Measurements from ENCODE around the gene BRINP1.
"Not testable (repeated sequence)": the region's sequence is repeated elsewhere in the genome, so short reads cannot be mapped to it uniquely, and the experiment has no call there.

Gene BRINP1

DNA sequence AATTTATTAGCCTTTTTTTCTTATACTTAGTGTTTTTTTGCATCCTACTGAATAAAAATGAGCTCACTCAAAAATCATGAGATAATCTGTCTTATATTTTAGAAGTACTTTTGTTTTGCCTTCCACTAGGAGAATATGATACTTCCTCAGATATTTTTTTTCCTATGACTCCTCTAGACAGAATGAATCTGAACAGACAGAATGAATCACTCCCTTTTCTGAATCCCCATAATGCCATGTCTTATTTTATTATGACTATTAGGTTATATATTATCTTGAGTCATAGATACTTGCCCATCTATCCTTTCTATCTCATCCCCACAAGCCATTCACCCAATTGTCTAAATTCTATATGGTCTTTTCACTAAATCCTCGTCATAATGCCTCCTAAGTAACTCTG lies 134.6 kb downstream of the BRINP1 start:
- no peak for DNase-seq
- in situ Hi-C loops (cut with HindIII; ENCODE audit: low pct_ligation_motif_present, low pct_unique_long_range_greater_than_20kb, low sequenced_read_pairs): no loop called here

DNA sequence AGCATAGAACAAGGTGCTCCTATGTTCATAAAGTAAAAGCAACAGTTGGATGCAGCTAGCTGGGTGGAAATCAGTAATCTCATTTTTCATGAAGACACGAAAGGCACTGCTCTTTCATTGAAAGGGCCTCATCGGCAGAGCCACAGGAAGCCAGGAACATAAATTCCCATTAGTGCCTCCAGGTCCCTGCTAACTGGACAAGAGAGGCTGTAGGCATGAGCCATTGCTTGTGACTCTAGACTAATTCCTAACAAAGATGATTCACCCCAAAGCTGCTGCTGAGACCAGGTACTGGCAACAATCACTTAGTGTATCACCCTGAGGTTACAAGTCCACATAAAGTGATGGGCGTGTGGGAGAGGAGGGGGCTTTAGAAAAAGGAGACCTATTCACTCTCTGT lies 141.8 kb downstream of the BRINP1 start:
- in situ Hi-C loops (cut with HindIII; ENCODE audit: low pct_ligation_motif_present, low pct_unique_long_range_greater_than_20kb, low sequenced_read_pairs): no loop called here

DNA sequence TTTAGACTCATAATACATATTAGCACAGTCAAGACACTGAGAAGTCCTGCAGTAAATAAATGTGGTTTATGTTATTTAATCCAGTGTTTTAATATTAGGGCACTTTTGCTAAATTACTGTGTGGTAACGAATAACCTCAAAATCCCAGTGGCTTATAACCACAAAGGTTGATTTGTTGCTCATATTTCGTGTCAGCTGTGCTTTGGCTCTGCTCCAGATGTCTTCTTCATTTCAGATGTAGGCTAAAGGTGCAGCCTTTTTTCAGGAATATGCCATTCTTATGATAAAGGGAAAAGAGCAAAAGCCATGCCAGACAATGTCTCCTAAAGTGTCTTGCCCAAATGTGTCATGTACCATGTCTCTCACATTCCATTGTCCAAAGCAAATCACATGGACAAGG lies 144.8 kb downstream of the BRINP1 start:
- no peak for DNase-seq

More for the DNA sequence above, 141.8 kb downstream of the BRINP1 start:
- DNase-seq: no peak

DNA sequence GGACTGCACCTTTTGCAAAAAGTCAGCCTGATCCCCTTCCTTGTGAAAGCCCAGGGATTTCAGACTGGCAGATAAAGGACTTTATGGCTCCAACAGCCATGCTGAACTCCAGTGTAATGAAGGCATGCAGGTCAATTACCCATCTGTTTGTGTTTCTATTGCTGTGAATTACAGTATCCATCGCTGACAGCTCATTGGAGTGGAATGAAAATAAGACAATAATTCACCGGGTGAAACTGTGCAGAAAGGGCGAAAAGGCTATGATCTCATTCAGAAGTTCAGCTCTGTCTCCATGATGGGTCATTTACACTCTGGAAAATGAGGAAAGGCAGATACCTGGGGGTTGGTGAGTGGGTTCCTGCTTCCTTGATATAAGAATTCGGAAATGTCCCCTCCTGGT lies 148.0 kb downstream of the BRINP1 start:
- peak; percentile 49 for DNase-seq
- in situ Hi-C loops (cut with HindIII; ENCODE audit: low pct_ligation_motif_present, low pct_unique_long_range_greater_than_20kb, low sequenced_read_pairs): no loop called here

More for the DNA sequence above, 144.8 kb downstream of the BRINP1 start:
- in situ Hi-C loops (cut with HindIII; ENCODE audit: low pct_ligation_motif_present, low pct_unique_long_range_greater_than_20kb, low sequenced_read_pairs): no loop called here

DNA sequence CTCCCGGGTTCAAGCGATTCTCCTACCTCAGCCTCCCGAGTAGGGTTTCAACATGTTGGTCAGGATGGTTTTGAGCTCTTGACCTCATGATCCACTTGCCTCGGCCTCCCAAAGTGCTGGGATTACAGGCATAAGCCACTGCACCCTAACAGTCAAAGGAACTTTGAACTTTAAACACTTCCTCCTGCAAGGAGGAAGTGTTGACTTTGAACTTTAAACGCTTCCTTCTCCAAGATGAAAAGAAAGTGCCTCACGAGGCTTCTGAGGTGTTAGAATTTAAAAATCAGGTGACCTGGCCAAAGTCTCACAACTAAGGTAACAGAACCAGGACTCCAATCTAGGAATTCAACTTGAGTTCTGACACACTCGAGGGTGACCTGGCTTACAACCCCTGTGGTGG lies 150.9 kb downstream of the BRINP1 start:
- in situ Hi-C loops (cut with HindIII; ENCODE audit: low pct_ligation_motif_present, low pct_unique_long_range_greater_than_20kb, low sequenced_read_pairs): no loop called here
- DNase-seq: no peak

DNA sequence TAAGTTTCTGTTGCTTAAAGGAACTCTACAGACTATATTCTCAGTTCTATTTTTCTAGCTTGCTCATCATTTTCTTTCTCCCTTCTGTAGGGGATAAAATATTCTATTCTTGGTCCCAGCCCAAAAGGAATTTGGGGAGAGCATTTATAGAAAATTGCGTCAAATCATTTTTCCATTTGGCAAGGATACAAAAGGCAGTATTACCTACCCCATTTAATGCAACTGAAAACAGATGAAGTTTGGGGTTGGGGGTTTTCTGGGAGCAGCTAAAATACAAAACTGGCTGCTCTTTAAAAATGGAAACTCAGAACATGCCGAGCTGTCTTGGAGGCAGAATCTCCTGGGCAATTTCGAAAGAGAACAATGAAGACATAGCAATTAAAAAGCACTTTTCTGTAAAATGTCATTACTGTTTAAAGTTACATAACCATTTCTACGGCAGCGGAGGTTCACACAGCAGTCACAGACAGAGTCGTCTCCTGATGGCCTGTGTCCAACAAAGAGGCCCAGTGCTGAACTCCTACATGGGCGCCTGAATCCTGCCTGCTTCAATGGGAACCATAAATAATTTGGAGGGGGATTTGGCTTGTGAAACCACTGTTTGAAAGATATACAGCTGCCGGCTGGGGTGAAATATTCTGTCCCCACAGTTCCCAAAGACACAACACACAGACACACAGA lies 152.4 kb downstream of the BRINP1 start:
- DNase-seq: no peak

DNA sequence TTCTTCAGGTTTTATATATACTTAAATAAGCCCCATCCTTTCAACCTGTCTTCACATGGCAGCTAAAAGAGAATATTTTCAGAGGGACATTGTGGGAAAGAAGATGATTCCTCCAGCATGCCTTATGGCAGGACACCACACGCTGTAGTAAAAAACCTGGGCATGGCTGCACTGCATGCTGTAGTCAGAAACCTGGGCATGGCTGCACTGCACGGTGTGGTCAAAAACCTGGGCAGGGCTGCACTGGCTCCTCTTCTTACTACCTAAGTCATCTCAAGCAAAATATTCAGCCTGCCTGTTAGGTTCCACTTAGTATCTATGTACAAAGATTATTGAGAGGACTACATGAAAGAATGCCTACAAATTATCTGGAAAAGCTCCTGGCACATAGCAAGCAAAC lies 153.6 kb downstream of the BRINP1 start:
- DNase-seq: no peak
- in situ Hi-C loops (cut with HindIII; ENCODE audit: low pct_ligation_motif_present, low pct_unique_long_range_greater_than_20kb, low sequenced_read_pairs): no loop called here

More for the DNA sequence above, 152.4 kb downstream of the BRINP1 start:
- in situ Hi-C loops (cut with HindIII; ENCODE audit: low pct_ligation_motif_present, low pct_unique_long_range_greater_than_20kb, low sequenced_read_pairs): no loop called here

DNA sequence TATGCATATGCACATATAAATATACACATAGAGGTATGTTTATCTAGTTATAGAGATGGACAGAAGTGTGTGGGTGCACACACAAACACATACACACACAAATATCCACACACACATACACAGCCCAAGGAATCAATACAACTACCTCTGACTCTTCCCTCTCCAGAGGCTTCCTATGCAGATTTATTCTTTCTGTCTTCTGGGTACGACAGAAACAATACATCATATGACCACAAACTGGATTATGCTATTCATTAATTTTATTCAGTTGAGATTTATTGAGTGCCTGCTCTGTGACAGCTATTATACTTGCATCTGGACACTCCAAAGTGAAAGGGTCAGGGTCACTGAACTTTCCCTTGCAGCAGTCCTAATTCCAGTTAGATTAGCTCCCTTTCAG lies 155.8 kb downstream of the BRINP1 start:
- DNase-seq: no peak
- in situ Hi-C loops (cut with HindIII; ENCODE audit: low pct_ligation_motif_present, low pct_unique_long_range_greater_than_20kb, low sequenced_read_pairs): no loop called here

DNA sequence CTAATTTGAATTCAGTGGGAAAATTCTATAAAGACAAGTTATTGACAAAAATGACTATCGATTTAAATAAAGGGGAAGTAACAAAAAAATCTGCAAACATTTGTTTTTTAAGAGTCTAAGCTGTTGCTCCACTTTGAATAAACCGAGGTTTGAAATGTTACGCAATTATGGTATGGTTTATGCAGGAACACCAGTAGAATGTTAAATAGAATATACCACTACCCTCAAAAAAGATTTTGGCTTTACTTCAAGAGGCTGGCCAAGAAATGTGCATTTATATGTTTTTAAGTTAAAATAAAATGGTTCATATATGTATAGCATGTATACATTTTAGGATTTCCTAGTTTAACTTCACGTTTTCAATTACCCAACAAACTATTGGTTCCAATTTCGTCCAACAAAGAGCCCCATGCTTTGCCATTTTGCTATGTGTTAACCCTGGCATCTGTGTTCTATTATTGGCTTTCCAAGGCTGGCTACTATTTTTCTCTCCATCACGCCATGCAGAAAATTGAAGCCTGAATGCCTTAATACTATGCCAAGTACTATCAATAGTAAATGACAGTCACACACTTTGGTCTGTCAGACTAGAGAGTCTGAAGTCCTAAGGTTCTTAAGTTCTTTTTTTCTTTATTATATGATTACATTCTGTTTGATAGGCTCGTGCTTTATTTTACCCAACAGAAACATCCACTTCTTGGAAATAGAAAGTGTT lies 171.2 kb downstream of the BRINP1 start:
- DNase-seq: no peak
- in situ Hi-C loops (cut with HindIII; ENCODE audit: low pct_ligation_motif_present, low pct_unique_long_range_greater_than_20kb, low sequenced_read_pairs): no loop called here

DNA sequence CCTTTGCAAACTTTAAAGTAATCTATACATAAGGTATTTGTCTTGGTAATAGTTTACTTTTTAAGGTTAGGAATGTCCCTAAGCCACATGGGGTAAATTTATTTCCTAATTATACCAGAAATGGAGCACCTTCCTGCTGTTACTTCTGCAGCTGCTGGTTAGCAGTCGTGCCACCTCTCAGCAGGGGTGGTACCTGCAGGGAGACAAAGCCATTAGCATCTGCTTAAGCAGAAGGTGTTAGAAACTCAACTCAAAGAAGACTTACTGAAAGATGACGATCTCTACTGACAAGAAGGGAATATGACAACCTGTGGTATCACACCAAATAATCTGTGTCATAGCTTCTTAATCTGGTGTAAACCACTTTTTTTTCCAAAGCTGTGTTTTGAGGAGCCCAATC lies 173.7 kb downstream of the BRINP1 start:
- in situ Hi-C loops (cut with HindIII; ENCODE audit: low pct_ligation_motif_present, low pct_unique_long_range_greater_than_20kb, low sequenced_read_pairs): no loop called here
- no peak for DNase-seq

DNA sequence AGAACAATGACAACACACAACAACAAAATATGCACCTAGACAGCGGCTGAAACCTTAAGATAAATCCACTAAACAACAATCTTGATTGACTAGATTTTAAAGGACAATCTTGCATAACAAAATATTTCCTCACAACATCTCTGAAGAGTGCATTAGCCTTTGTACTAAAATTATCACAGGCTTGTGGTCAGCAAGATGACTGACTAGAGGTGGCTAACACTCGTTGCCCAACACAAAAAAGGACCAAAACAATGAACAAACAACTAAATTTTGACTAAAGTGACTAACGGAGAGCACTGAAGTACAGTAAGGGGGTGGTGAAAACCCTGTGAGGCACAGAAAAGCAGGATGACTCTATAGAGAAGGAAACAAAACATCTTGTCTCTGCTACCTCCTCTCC lies 183.9 kb downstream of the BRINP1 start:
- in situ Hi-C loops (cut with HindIII; ENCODE audit: low pct_ligation_motif_present, low pct_unique_long_range_greater_than_20kb, low sequenced_read_pairs): no loop called here
- no peak for DNase-seq

DNA sequence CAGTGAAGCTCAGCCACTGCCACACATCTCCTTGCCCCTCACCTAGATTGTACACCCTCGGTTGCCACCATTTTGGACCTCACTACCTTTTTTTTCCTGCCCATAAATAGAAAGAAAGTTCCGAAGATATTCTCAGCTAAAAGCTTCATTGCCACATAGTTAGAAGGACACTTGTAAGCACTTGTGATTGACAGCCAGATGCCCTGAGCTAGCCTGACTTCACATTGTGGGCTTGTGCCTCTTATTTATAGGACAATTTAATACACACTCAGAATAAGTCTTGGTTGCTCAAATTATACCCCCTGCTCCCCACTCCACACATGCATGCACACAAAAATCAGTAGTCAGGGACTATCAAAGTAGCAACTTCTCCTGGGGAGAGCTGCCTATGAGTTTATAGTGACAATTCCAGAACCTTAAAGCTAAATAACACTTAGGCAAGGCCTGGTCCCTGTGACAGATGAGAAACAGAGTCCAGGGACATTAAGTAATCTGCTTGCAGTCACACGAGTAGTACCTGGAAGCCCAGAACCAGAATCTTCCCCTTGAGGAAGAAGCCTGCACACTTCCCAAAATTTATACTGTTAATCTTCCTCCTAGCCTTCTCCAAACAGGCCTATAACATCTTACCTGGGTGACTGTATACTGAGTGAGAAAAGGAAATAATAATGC lies 184.8 kb downstream of the BRINP1 start:
- in situ Hi-C loops (cut with HindIII; ENCODE audit: low pct_ligation_motif_present, low pct_unique_long_range_greater_than_20kb, low sequenced_read_pairs): no loop called here
- DNase-seq: no peak

DNA sequence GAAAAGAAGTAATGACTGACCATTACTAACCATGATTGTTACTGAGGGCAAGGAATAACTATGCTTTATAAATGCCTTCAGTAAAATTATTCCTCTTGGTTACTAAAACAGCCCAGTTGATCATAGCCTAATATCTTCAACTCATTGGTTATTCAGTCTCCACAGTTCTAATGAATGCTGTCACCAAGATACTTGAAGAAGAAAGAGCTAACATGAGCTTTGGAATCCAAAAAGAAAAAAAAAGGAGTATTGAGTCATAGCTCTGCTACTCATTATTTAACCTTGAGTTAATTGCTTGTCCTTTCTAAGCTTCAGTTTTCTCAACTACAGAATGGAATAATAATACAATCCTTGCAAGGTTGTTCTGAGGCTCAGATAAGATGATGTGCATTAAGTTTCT lies 187.7 kb downstream of the BRINP1 start:
- in situ Hi-C loops (cut with HindIII; ENCODE audit: low pct_ligation_motif_present, low pct_unique_long_range_greater_than_20kb, low sequenced_read_pairs): no loop called here
- DNase-seq: no peak

DNA sequence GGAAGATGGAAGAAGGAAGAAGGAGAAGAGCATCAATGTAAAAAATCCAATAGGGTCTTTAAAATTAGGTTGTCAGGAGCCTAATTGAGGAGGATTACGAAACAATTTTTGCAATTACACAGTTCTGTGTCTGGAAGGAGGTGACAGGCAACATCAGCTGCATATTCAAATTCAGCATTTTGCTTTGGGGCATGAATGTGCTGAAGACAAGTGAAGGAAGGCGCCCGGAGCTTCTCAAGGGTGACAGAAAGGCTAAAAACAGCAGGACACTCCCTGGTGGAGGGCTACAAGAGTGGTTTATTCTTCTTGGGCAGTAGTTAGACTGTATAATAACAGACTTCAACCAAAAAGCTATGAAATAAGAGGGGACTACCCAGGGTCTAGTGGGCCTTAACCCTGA lies 188.3 kb downstream of the BRINP1 start:
- DNase-seq: no peak
- in situ Hi-C loops (cut with HindIII; ENCODE audit: low pct_ligation_motif_present, low pct_unique_long_range_greater_than_20kb, low sequenced_read_pairs): no loop called here

DNA sequence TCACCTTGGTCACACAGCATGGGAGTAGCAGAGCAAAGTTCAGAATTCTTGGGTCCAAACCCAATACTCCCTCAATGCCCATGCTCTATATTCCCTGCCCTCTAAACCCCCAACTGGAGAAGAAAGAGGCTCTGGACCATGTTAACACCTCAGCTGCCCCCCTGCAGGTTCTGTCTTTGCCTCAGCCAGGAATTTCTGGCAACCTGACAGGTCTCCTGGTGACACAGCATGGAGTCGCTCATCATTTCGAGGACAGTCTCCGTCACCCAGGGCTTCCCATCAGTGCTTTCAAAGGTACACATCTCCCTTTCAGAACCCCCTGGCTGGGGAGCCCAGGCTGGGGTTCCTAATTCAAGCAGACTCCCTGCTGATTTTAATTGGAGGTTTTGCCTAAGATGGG lies 189.5 kb downstream of the BRINP1 start:
- in situ Hi-C loops (cut with HindIII; ENCODE audit: low pct_ligation_motif_present, low pct_unique_long_range_greater_than_20kb, low sequenced_read_pairs): no loop called here
- DNase-seq: no peak

DNA sequence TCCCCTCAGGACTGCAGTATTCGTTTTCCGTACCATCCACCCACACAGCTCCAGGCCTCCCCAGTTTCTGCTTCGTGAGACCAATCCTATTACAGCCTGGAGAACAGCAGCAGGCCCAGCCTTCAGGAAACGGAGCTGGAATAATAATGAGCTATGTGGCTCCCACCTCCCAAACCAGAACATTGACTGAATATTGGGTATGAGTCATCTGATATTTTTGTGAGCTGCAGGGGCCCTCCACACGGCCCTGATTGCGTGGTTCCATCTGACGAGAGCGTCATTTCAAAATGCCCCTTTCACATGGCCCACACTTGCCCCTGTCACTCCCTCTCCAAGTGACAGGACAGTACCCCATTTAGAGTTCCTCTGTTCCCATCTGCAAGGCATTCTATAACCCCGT lies 192.0 kb downstream of the BRINP1 start:
- in situ Hi-C loops (cut with HindIII; ENCODE audit: low pct_ligation_motif_present, low pct_unique_long_range_greater_than_20kb, low sequenced_read_pairs): no loop called here

DNA sequence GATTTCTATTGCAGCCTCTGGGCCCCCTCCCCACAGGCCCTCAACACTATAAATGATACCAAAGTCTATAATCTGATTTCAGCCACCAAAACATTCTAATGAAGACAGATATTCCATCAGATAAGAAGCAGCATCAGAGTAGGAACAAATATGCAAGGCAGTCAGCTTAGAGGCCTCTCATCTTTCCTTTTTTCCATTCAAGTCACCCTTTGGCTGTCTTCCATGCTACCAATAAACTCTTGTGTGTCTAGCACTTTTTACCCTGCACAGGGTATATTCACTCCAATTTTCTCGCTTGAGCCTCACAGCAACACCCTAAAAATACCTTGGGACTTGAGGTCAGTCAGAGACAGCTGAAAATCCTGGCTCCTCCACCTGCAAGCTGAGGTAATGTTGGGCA lies 193.7 kb downstream of the BRINP1 start:
- in situ Hi-C loops (cut with HindIII; ENCODE audit: low pct_ligation_motif_present, low pct_unique_long_range_greater_than_20kb, low sequenced_read_pairs): no loop called here
- no peak for DNase-seq

More for the DNA sequence above, 192.0 kb downstream of the BRINP1 start:
- DNase-seq: no peak

DNA sequence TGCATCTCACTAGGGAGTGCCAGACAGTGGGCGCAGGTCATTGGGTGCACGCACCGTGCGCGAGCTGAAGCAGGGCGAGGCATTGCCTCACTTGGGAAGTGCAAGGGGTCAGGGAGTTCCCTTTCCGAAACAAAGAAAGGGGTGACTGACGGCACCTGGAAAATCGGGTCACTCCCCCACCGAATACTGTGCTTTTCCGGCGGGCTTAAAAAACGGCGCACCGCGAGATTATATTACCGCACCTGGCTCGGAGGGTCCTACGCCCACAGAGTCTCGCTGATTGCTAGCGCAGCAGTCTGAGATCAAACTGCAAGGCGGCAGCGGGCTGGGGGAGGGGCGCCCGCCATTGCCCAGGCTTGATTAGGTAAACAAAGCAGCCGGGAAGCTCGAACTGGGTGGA lies 200.0 kb downstream of the BRINP1 start:
- in situ Hi-C loops (cut with HindIII; ENCODE audit: low pct_ligation_motif_present, low pct_unique_long_range_greater_than_20kb, low sequenced_read_pairs): not testable (repeated sequence)
- DNase-seq: peak; percentile 8

DNA sequence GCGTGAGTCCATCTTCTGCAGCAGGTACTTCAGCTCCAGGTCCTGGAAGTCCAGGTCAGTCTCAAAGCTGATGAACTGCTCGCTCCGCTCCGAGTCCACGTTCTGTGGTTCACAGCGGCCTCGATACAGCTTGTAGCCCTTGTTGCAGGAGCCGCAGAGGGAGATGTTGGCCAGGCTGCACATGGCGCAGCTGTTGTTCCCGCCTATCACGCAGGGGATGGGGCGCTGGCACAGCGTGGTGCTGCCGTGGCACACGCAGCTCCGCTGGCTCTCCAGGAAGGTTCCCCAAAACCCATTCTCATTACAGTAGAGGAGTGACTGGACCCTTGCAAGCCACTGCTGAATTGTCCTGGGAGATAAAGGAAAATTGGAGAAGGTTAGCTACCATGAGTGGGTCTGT lies 201.4 kb downstream of the BRINP1 start:
- in situ Hi-C loops (cut with HindIII; ENCODE audit: low pct_ligation_motif_present, low pct_unique_long_range_greater_than_20kb, low sequenced_read_pairs): no loop called here
- no peak for DNase-seq

DNA sequence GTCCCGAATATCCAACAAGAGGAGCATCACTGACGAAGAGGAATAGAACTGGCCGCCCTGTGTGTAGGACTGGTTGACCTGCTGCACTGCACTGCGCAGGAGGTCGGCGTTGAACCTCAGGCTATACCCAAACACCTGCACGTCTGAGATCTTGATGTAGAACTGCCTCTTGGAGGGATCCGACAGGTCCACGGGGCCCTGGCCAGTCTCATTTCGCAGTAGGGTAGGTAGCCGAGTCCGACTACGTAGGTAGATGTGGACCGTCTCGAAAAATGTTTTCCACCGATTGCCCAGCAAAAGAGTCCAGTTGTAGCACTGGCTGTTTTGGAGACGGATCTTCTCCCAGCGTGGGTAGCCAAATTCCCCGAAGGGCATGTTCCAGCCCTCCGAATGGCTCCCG lies 202.0 kb downstream of the BRINP1 start:
- in situ Hi-C loops (cut with HindIII; ENCODE audit: low pct_ligation_motif_present, low pct_unique_long_range_greater_than_20kb, low sequenced_read_pairs): no loop called here
- no peak for DNase-seq
